Placental epithelial cell (primary cell): Measurements from ENCODE around the gene LILRA2. TPM values are rescaled to one million over a fixed set of nuclear protein-coding genes. Genes with fewer than 3 reads are reported as not detected.

Source experiments
- small RNA-seq: library from RNA; depleted of rRNA; stranded (forward); fragments of <200 nt; gene quantifications from one replicate; pipeline ENCODE3, GENCODE V24; 2012
- total RNA-seq: library from RNA; depleted of rRNA; stranded (reverse); fragments of >200 nt; gene quantifications from 2 replicates; pipeline ENCODE4 v1.2.3, GENCODE V29; 2012

The LILRA2 gene
- not detected in 2 replicates for total RNA-seq

GRCh38 chr19:54573330-54573872 lies at the start of gene LILRA2:
TSS of gene LILRA2 (plus strand) at chr19:54573790. CDS start at chr19:54573879, 89 bp downstream.

GRCh38 chr19:54593445-54593844 lies 19.9 kb downstream of the LILRA2 start, which contains the start of gene LILRA1:
TSS of gene LILRA1 (plus strand) at chr19:54593632. CDS start at chr19:54594245, 613 bp downstream.

GRCh38 chr19:54630262-54630661 lies 56.7 kb downstream of the LILRA2 start, which contains the start of gene LILRB1:
TSS of gene LILRB1 (plus strand) at chr19:54630484. CDS start at chr19:54631074, 590 bp downstream.

Small RNA genes within 50 kb of the gene (small RNA-seq; reads per million reads assigned to genes)
- not detected for gene AC245036.2

Other genes starting within 250 kb of the LILRA2 start
- not detected in 2 replicates for gene LILRA4, start 234.6 kb upstream of the LILRA2 start, total RNA-seq
- gene LAIR1, start 208.9 kb upstream of the LILRA2 start, total RNA-seq = not detected in 2 replicates
- gene TTYH1, start 158.3 kb upstream of the LILRA2 start, total RNA-seq = under 0.01 TPM in 1 of 2 replicates, not detected in the other
- gene LENG8, start 124.6 kb upstream of the LILRA2 start, total RNA-seq = 80.7 and 95.8 TPM in 2 replicates
- gene LENG9, start 110.0 kb upstream of the LILRA2 start, total RNA-seq = 19.0 and 34.9 TPM in 2 replicates
- gene CDC42EP5, start 100.5 kb upstream of the LILRA2 start, total RNA-seq = 42.7 and 84.4 TPM in 2 replicates
- gene LAIR2, start 71.0 kb upstream of the LILRA2 start, total RNA-seq = not detected in 2 replicates
- under 0.01 TPM in 1 of 2 replicates, not detected in the other for gene LILRA1, start 19.8 kb downstream of the LILRA2 start, total RNA-seq
- gene LILRB1, start 56.7 kb downstream of the LILRA2 start, total RNA-seq = not detected in 2 replicates
- gene LILRB4, start 89.2 kb downstream of the LILRA2 start, total RNA-seq = not detected in 2 replicates
- gene KIR3DL3, start 150.7 kb downstream of the LILRA2 start, total RNA-seq = not detected in 2 replicates
- not detected in 2 replicates for gene KIR2DL3, start 164.7 kb downstream of the LILRA2 start, total RNA-seq
- gene KIR2DL1, start 196.0 kb downstream of the LILRA2 start, total RNA-seq = not detected in 2 replicates
- not detected in 2 replicates for gene KIR2DL4, start 229.8 kb downstream of the LILRA2 start, total RNA-seq
- not detected in 2 replicates for gene KIR3DL1, start 242.7 kb downstream of the LILRA2 start, total RNA-seq